Measurements from ENCODE around the gene CHAT.

The CHAT gene

DNA sequence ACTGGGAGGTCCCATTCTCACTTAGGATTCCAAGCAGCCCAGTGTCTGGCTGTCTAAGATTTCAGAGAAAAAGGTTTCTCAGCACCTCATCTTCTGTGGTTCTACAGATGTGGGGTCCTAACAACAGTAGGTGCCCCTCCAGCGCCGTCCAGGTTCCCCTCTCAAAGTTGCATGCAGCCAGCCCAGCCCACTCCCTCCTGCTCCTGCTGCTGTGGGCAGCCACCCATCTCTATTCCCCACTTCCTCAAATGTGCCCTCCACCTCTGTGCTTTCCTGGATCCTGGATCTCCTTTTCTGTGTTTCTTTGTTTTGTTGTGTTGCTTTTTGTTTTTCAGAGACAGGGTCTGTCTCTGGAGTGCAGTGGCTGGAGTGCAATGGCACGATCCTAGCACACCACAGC lies 17.0 kb upstream of the CHAT start:
- no peaks in the 10 kb centered on the region for H3K9me3 ChIP-seq (ENCODE audit: control insufficient read depth, insufficient read depth, low read length)
- H3K4me3 ChIP-seq (ENCODE audit: low read length): no peak overlapping the region
- no peak overlapping the region for H3K27ac ChIP-seq (ENCODE audit: low read length)
- no peaks in the 10 kb centered on the region for H3K27me3 ChIP-seq (ENCODE audit: control insufficient read depth, insufficient read depth, low read length)
- no CpG with 5 or more reads among the region's 3 CpGs for WGBS (ENCODE audit: insufficient coverage, insufficient read length)
- no peak for DNase-seq (ENCODE audit: low read depth, low spot score)
- peaks cover 1% of the 10 kb centered on the region; the same call in 1 of the 2 replicates for H3K4me1 ChIP-seq (ENCODE audit: control insufficient read depth, insufficient read depth, low read length)
- no peaks in the 10 kb centered on the region for H3K36me3 ChIP-seq (ENCODE audit: control insufficient read depth, insufficient read depth, low read length)

DNA sequence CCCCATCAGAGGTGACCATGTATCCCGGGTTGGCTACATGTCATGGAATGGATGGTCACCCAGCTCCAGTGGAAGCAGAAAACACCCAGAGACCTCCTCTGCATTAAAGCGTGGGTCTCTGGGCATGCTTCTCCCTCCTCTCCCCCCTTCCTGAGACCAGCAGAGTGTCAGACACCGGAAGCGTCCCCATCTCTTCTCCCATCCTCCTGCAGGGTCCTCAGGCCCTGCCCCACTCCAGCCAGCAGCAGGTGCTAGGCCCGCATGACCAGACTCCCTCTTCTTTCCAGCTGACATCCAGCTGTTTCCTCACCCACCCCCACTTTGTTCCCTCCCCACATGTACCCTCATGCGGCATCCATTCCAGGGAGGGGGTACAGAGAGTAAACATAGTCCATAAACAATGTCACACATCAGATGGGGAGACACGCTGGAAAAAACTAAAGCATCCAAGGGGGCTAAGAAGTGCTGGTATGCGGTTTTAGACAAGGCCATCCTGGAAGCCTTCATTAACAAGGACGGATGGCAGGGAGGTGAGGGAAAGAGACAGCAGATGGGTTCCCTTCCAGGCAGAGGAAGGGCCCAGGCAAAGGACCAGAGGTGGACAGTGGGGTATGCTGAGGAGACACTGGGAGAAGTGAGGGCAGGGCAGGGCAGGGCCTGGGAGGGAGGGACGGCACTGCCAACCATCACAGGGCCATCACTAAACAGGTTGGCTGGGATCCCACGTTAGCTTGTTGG lies 16.2 kb upstream of the CHAT start:
- Histone ChIP-seq H3K36me3 (ENCODE audit: control insufficient read depth, insufficient read depth, low read length) (no peaks in the 10 kb centered on the region), H3K27ac (ENCODE audit: low read length) (no peak overlapping the region), H3K27me3 (ENCODE audit: control insufficient read depth, insufficient read depth, low read length) (no peaks in the 10 kb centered on the region), H3K4me1 (ENCODE audit: control insufficient read depth, insufficient read depth, low read length) (peaks cover 1% of the 10 kb centered on the region; the same call in 1 of the 2 replicates), H3K4me3 (ENCODE audit: low read length) (no peak overlapping the region), H3K9me3 (ENCODE audit: control insufficient read depth, insufficient read depth, low read length) (no peaks in the 10 kb centered on the region)
- no peak for DNase-seq (ENCODE audit: low read depth, low spot score)
- WGBS (ENCODE audit: insufficient coverage, insufficient read length): no CpG with 5 or more reads among the region's 11 CpGs

DNA sequence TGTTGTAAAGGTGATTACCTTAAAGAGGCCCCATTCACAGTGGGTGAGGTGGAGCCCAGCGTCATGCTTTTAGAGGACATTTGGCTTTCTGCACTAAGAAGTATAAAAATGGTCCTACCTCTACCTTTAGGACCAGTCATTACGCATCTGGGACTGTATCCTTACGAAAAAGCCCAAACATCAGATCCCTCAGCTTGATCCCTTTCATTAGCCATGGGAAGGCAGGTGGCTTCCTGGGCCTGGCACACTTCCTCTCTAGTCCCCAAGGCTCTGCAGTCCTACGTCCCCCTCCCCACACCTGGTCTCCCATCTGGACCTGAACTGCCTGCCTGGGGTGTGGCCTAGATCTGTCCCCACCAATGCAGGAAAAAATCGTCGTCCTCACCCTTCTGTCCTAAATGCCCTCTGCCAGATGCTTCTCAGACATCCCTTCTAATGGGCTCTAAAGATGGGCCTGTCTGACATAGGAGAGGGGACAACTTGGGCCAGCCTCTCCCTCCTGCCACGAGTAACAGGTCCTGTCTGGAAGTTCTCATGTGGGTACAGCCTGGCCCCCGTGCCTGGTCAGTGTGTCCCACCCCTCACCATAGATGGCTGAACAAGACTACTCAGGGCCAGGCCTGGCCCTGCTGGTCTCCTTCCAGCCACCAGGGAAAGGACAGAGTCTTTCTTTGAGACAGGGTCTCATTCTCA lies 15.5 kb upstream of the CHAT start:
- H3K27ac ChIP-seq (ENCODE audit: low read length): no peak overlapping the region
- H3K36me3 ChIP-seq (ENCODE audit: control insufficient read depth, insufficient read depth, low read length): no peaks in the 10 kb centered on the region
- no peak for DNase-seq (ENCODE audit: low read depth, low spot score)
- no peak overlapping the region for H3K4me3 ChIP-seq (ENCODE audit: low read length)
- H3K27me3 ChIP-seq (ENCODE audit: control insufficient read depth, insufficient read depth, low read length): no peaks in the 10 kb centered on the region
- H3K9me3 ChIP-seq (ENCODE audit: control insufficient read depth, insufficient read depth, low read length): no peaks in the 10 kb centered on the region
- H3K4me1 ChIP-seq (ENCODE audit: control insufficient read depth, insufficient read depth, low read length): peaks cover 1% of the 10 kb centered on the region; the same call in 1 of the 2 replicates
- no CpG with 5 or more reads among the region's 8 CpGs for WGBS (ENCODE audit: insufficient coverage, insufficient read length)

DNA sequence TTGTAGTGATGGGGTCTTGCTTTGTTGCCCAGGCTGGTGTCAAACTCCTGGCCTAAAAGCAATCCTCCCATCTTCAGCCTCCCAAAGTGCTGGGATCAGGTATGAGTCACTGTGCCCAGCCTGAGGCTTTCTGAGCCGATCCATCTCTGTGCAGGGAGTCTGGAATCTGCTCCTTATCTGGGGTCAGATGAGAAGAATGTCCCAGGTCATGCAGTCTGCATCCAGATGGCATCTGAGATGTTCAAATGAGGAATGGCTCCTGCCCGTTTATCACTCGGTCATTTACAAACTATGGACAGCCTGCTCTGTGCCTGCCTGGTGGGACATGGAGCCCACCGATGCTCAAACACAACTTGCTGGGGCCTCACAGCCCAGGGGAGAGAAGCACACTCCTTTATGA lies 14.9 kb upstream of the CHAT start:
- WGBS (ENCODE audit: insufficient coverage, insufficient read length): no CpG with 5 or more reads among the region's 4 CpGs
- H3K9me3 ChIP-seq (ENCODE audit: control insufficient read depth, insufficient read depth, low read length): no peaks in the 10 kb centered on the region

DNA sequence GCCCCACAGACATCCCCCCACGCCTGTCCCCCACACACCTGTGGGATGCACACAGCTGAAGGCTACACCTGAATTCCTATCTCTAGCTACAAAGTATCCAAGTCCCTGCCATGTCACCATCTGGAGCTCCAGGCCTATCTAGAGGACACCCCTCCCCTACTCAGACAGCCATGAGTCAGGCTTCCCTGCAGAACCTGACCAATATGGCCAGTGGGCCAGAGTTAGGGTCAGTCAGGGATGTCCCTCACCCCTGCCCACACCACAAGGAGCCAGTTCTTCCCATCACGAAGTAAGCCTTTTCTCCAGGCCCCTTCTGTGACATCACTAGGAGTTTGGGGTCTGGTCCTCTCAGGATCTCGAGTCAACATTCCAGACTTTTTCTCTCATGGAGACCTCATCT lies 14.3 kb upstream of the CHAT start:
- Histone ChIP-seq H3K9me3 (ENCODE audit: control insufficient read depth, insufficient read depth, low read length) (no peaks in the 10 kb centered on the region), H3K4me3 (ENCODE audit: low read length) (no peak overlapping the region), H3K36me3 (ENCODE audit: control insufficient read depth, insufficient read depth, low read length) (no peaks in the 10 kb centered on the region), H3K4me1 (ENCODE audit: control insufficient read depth, insufficient read depth, low read length) (peaks cover 1% of the 10 kb centered on the region; the same call in 1 of the 2 replicates), H3K27me3 (ENCODE audit: control insufficient read depth, insufficient read depth, low read length) (no peaks in the 10 kb centered on the region), H3K27ac (ENCODE audit: low read length) (no peak overlapping the region)
- WGBS (ENCODE audit: insufficient coverage, insufficient read length): no CpG with 5 or more reads among the region's 3 CpGs
- DNase-seq (ENCODE audit: low read depth, low spot score): no peak

More for the DNA sequence above, 14.9 kb upstream of the CHAT start:
- Histone ChIP-seq H3K27ac (ENCODE audit: low read length) (no peak overlapping the region), H3K4me1 (ENCODE audit: control insufficient read depth, insufficient read depth, low read length) (peaks cover 1% of the 10 kb centered on the region; the same call in 1 of the 2 replicates), H3K27me3 (ENCODE audit: control insufficient read depth, insufficient read depth, low read length) (no peaks in the 10 kb centered on the region), H3K36me3 (ENCODE audit: control insufficient read depth, insufficient read depth, low read length) (no peaks in the 10 kb centered on the region), H3K4me3 (ENCODE audit: low read length) (no peak overlapping the region)
- no peak for DNase-seq (ENCODE audit: low read depth, low spot score)

DNA sequence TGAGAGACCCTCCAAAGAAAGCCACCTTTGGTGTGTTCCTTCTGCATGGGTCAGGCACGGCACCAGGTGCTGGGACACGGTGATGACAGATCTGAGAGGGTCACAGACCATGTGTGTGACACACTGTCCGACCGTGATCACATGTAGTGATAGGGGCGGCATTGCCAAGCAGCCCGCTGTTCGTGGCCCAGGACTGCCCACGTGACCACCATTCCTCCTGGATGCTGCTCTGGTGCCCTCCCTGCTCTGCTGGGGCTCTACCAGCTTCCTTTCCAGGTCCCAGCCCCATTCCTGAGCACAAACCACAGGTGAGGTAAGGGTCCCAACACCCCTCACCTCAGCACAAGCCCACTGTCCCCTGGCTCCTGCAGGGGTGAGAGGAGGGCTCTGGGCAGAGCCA lies 13.8 kb upstream of the CHAT start:
- no peak overlapping the region for H3K27ac ChIP-seq (ENCODE audit: low read length)
- H3K4me3 ChIP-seq (ENCODE audit: low read length): no peak overlapping the region
- no peaks in the 10 kb centered on the region for H3K27me3 ChIP-seq (ENCODE audit: control insufficient read depth, insufficient read depth, low read length)
- H3K36me3 ChIP-seq (ENCODE audit: control insufficient read depth, insufficient read depth, low read length): no peaks in the 10 kb centered on the region
- WGBS (ENCODE audit: insufficient coverage, insufficient read length): no CpG with 5 or more reads among the region's 8 CpGs
- no peak for DNase-seq (ENCODE audit: low read depth, low spot score)
- H3K4me1 ChIP-seq (ENCODE audit: control insufficient read depth, insufficient read depth, low read length): no peaks in the 10 kb centered on the region; the same call in 1 of the 2 replicates
- no peaks in the 10 kb centered on the region for H3K9me3 ChIP-seq (ENCODE audit: control insufficient read depth, insufficient read depth, low read length)

DNA sequence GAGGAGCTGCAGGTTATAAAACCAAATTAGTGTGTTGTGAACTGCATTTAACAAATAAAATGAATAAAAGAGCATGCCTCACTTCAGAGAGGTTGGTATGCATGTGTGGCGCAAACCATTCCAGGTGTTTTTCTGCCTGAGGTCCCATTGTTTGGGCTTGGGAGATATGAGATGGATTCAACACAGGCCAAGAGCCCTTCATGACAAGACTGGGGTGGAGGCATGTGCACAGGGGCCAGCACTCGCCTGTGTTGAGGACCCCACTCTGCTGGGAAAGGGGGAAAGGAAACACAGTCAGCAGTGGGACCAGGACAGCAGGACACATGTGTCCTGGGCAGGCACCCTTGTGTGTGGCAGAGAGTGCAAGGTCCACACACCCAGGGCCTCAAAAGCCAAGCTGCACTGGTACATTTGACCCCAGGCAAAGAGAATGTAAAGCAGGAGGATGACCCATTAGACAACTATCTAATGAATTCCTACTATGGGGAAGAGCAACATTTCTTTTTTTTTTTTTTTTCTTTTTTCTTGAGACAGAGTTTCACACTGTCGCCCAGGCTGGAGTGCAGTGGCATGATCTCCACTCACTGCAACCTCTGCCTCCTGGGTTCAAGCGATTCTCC lies 12.9 kb upstream of the CHAT start:
- no peak overlapping the region for H3K27ac ChIP-seq (ENCODE audit: low read length)
- no CpG with 5 or more reads among the region's 4 CpGs for WGBS (ENCODE audit: insufficient coverage, insufficient read length)
- DNase-seq (ENCODE audit: low read depth, low spot score): no peak
- H3K27me3 ChIP-seq (ENCODE audit: control insufficient read depth, insufficient read depth, low read length): peaks cover 2% of the 10 kb centered on the region; the same call in 1 of the 2 replicates
- H3K4me1 ChIP-seq (ENCODE audit: control insufficient read depth, insufficient read depth, low read length): no peaks in the 10 kb centered on the region; the same call in 1 of the 2 replicates
- no peak overlapping the region for H3K4me3 ChIP-seq (ENCODE audit: low read length)
- H3K9me3 ChIP-seq (ENCODE audit: control insufficient read depth, insufficient read depth, low read length): no peaks in the 10 kb centered on the region
- H3K36me3 ChIP-seq (ENCODE audit: control insufficient read depth, insufficient read depth, low read length): no peaks in the 10 kb centered on the region

DNA sequence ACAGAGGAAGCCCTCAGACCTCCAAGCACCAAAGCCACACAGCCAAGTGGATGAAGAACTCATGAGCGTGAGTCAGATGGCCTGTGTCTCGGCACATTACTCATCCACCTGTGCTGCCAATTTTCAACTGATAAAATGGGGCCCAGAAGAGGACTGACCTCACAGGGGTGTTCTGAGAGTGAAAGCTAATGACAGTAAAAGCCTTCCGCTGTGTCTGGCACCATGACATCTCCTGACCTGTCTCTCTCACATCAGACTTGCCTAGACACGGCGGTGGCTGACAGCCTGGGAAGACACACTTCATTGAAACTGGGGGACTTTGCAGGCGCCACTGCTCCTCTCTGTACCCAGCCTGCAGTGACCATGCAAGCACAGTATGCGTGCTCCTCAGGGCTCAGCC lies 12.0 kb upstream of the CHAT start:
- no peaks in the 10 kb centered on the region for H3K36me3 ChIP-seq (ENCODE audit: control insufficient read depth, insufficient read depth, low read length)
- peaks cover 3% of the 10 kb centered on the region; the same call in 1 of the 2 replicates for H3K27me3 ChIP-seq (ENCODE audit: control insufficient read depth, insufficient read depth, low read length)
- H3K4me1 ChIP-seq (ENCODE audit: control insufficient read depth, insufficient read depth, low read length): no peaks in the 10 kb centered on the region
- no CpG with 5 or more reads among the region's 7 CpGs for WGBS (ENCODE audit: insufficient coverage, insufficient read length)
- no peak for DNase-seq (ENCODE audit: low read depth, low spot score)
- no peak overlapping the region for H3K27ac ChIP-seq (ENCODE audit: low read length)
- H3K9me3 ChIP-seq (ENCODE audit: control insufficient read depth, insufficient read depth, low read length): no peaks in the 10 kb centered on the region
- H3K4me3 ChIP-seq (ENCODE audit: low read length): no peak overlapping the region

DNA sequence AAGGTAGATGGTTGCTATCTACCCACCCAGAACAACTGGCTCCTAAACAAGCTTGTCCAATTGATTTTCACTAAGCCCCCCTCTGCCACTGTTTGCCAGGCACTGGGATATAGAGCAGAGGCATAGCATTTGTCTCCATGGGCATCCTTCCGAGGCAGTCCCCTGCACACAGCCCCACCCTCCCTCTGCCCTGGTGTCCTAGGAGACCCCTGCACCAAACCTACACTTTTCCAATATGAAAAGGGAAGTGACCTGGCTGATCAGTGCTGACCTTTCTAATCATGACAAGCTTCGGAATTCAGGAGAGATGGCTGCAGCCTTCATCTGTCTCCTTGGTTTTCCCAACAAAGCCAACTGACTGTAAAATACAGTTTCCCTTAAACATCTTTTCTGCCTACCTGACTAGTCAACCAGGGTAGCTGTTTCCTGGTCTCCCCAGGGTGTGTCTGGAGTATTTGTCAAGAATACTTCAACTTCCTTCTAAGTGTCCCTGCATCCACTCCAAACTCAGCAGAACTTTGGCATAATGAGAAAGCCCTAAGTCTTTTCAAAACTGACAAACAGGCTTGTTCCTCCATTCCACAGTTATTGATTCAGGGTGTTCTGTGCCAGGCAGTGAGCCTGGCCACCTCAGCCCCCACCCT lies 11.3 kb upstream of the CHAT start:
- H3K27me3 ChIP-seq (ENCODE audit: control insufficient read depth, insufficient read depth, low read length): peaks cover 7% of the 10 kb centered on the region
- no peak for DNase-seq (ENCODE audit: low read depth, low spot score)
- WGBS (ENCODE audit: insufficient coverage, insufficient read length): no CpG with 5 or more reads among the region's 2 CpGs
- no peak overlapping the region for H3K27ac ChIP-seq (ENCODE audit: low read length)
- H3K4me3 ChIP-seq (ENCODE audit: low read length): no peak overlapping the region
- no peaks in the 10 kb centered on the region for H3K4me1 ChIP-seq (ENCODE audit: control insufficient read depth, insufficient read depth, low read length)
- no peaks in the 10 kb centered on the region for H3K36me3 ChIP-seq (ENCODE audit: control insufficient read depth, insufficient read depth, low read length)
- no peaks in the 10 kb centered on the region for H3K9me3 ChIP-seq (ENCODE audit: control insufficient read depth, insufficient read depth, low read length)

DNA sequence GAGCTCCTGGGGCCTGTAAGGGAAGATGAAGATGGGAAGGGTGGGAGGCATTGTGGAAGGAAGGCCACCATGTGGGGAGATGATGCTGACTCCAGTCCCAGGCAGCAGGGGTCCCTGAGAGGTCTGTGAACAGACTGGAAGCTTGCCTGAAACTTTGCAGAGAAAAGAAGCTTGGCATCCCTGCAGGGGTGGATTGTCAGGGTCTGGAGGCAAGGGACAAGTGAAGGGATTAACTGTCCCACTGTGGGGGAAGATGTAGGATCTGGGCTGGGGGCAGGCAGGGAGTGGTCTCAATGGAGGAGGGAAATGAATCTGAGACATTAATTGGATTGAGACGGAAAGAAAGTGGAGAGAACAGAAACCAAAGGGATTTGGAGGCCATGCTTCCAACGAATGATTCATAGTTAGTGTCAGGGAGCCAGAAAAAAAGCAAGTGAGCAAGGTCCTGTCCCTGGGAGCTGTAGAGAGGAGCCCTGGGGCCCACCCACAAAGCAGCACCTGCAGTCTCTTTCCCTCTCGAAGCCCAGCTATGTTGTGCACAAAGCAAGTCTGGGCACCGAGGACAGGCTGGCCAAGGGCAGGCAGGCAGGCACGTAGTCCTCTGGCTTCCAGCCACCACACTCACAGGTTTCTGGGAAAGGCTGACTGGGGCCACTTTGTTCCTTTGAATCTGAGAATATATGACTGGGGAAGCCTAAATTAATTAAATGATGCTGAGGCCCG lies 8.5 kb upstream of the CHAT start:
- no peaks in the 10 kb centered on the region for H3K36me3 ChIP-seq (ENCODE audit: control insufficient read depth, insufficient read depth, low read length)
- no peaks in the 10 kb centered on the region for H3K9me3 ChIP-seq (ENCODE audit: control insufficient read depth, insufficient read depth, low read length)
- H3K4me3 ChIP-seq (ENCODE audit: low read length): no peak overlapping the region
- no peak for DNase-seq (ENCODE audit: low read depth, low spot score)
- no CpG with 5 or more reads among the region's 6 CpGs for WGBS (ENCODE audit: insufficient coverage, insufficient read length)
- H3K4me1 ChIP-seq (ENCODE audit: control insufficient read depth, insufficient read depth, low read length): peaks cover 2% of the 10 kb centered on the region; the same call in 1 of the 2 replicates
- H3K27ac ChIP-seq (ENCODE audit: low read length): no peak overlapping the region
- peaks cover 30% of the 10 kb centered on the region for H3K27me3 ChIP-seq (ENCODE audit: control insufficient read depth, insufficient read depth, low read length)

Measured in iPS DF 6.9 (cell line).